Heart left ventricle (tissue), 13 donors: ENCODE results near the gene ABCA6.

Experiments used
- CTCF ChIP-seq, 12 donors: fragments of 200-600 bp; sonication (generic) in 4 of 12; IDR thresholded peaks; one replicate each; pipeline versions ENCODE4 v1.5.0 to v1.8.0; 2018 to 2022; ENCODE audit warnings: antibody characterized with exemption in 12 of 12, mild to moderate bottlenecking in 5 of 12
- POLR2A ChIP-seq, 2 donors: fragments of 450-650 bp; IDR thresholded peaks; one replicate each; pipeline ENCODE4 v1.6.1; 2017; ENCODE audit warnings: antibody characterized with exemption in 2 of 2, mild to moderate bottlenecking in 2 of 2, moderate library complexity in 2 of 2
- donor health status: ischemic (EF 13 %, LVEDD 7.1; RV severe dilation, severe dysfunction).
- donor health status: DM: no; HTN: yes; CAD: no.
- donor health status: DM: no; HTN: no; CAD: no.
- donor health status: ischemic (EF 25% LVEDD 6.9; RV normal size, moderate dysfunction).
- donor health status: ischemic (EF 25% LVEDD 5.7; RV mildly dilated, moderate dysfunction).
- donor health status: ischemic (EF 35%, LVEDD 5.7; RV mildly dilated, moderate dysfunction).
- donor health status: nonischemic (EF 11% LVEDD 7.7; RV severe dilation, severe dysfunction).
- donor health status: DM: yes; HTN: yes; CAD: no.
- donor health status: PGD.
- donor health status: ischemic (EF 29% LVEDD 5.4; RV normal size, mild dysfunction).
- donor health status: nonischemic (EF 23%, LVEDD 6.1; RV moderate dilation, normal function).

GRCh38 chr17:69059458-69060175, 82.1 kb downstream of the ABCA6 start:
- TF ChIP-seq CTCF (IDR thresholded peaks at IDR 0.05) = no peak
- no peak for TF ChIP-seq POLR2A (IDR thresholded peaks at IDR 0.05)
